HG02938 (cell line): Measurements from ENCODE around the gene AK1.

Source experiments
- ATAC-seq: cut with Tn5 transposase; IDR thresholded peaks from one replicate; pipeline ENCODE4 v1.9.1; 2021; ENCODE audit warnings: mild to moderate bottlenecking, moderate library complexity; ENCODE audit not compliant: unreplicated experiment

AK1 gene

GRCh38 chr9:127869310-127870152 is 7.9 kb downstream of the AK1 start:
- no peak for ATAC-seq

DNA sequence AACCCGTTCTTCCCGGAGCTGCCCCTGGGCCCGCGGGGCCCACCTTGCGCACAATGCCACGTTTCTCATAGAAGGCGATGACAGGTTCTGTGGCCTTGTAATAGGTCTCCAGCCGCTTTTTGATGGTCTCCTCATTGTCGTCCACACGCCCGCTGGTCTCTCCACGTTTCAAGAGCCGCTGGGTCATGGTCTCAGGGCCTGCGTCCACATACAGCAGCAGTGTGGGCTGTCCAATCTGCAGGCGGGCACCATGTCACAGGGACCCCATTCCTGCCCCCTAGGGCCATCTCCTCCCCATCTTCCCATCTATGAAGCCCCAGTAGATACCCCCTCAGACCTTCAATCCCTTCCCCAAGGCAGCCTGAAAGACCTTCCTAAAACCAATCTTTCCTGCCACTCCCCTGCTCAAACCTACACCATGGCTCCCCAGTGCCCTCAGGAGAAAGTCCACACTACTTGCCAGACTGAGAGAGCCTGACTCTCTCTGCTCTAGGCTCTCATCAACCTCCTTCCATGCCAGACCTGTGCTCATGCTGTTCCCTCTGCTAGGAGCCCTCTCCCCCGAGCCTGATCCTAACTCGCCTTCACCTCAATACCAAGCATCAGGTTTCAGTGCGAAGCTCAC is 9.1 kb downstream of the AK1 start:
- no peak for ATAC-seq

DNA sequence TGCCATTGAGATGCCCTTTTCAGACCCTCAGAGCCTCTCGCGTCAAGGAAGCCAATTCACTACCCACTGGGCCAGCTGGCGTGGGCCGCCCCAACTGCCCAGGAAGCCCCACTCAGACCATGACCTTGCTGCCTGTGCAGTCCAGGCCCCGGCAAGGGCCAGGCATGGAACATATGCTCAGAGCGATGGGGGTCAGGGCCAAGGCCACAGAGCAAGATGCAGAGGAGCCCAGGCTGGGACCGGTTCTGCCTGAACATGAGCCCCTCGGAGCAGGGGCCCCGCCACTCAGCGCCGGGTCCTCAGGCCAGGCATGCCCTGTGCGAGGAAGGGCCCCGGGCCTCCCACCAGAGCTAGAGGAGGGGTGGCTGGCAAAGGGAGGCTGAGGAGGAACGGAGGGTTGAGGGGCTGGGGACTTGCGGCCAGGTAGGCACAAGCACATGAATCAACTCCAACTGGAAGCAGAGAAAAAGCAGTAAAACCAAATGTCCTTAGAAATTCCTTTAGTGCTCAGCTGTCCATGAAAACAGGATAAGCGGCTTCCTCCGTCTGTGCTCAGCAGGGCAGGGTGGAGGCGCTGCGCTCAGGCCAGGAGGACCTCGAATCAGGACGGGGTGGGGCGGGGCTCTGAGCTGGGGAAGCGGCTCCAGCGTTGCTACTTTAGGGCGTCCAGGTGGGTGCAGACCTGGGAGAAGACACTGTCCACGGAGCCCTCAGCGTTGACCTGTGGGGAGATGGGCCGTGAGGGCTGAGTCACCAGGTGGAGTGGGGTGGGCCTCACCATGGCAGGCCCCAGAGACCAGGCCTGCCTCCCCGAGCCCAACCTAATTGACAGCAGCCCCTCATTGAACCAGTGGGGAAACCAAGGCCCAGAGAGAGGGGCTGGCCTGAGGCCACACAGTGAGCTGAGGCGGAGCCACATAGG is 9.9 kb downstream of the AK1 start:
- ATAC-seq: no peak

DNA sequence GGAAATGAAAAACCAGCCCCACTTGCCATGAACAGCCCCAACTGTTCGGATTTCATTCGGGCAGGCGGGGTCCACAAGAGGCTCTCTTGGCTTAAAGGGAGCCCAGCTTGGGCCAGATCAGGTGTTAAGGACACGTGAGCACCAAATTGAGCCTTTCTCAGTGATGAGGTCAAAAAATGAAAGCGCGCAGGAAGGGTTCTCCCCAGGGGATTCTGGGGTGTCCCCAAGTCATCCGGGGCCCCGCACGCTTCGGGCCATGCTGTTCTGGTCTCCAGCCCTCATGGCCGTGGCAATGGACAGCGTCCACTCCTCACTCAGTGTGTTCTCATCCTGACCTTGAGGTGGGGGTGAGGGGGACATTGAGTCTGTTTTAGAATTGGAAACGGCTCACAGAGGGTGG is 10.9 kb downstream of the AK1 start:
- no peak for ATAC-seq

DNA sequence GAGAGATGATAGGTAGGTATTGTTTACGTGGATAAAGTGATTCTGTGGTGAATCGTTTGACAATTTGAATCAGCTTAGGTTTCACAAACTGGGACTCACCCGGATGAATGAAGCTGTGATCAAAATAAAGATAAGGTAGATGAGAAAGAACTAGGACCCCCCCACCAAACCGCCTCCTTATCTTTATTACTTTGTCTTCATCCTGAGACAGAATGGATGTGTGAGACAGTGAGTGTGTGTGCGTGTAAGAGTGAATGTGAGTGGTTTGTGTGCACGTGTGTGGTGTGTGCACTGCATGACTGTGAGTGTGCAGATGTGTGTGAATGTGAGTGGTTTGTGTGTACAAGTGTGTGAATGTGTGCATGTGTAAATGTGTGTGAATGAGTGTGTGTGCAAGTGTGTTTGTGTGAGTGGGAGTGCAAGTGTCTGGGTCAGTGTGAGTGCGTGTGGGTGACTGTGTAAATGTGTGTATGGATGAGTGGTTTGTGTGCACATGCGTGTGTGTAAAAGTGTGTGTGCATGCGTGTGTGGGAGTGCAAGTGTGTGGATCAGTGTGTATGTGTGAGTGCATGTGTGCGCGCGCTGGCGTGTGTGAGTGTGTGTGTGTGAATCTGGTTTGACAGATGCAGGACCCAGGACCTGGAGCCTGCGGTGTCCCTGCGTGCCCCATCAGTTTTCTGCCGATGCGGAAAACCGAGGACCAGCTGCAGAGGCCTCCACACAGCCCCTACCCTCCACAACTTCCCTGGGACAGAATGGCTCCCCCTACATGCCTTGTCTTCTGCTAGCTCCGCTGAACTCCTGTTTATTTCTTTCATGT is 11.6 kb downstream of the AK1 start:
- ATAC-seq: no peak

DNA sequence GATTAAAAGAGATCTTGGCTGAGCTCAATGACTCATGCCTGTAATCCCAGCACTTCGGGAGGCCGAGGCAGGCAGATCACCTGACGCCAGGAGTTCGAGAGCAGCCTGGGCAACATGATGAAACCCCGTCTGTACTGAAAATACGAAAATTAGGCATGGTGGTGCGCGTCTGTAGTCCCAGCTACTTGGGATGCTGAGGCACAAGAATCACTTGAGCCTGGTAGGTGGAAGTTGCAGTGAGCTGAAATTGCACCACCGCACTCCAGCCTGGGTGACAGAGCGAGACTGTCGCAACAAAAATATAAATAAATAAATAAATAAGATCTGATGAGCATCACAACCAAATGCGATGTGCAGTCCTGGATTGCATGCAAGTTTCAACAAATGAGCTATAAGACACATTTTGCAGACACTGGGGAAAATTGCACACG is 14.3 kb downstream of the AK1 start:
- no peak for ATAC-seq

DNA sequence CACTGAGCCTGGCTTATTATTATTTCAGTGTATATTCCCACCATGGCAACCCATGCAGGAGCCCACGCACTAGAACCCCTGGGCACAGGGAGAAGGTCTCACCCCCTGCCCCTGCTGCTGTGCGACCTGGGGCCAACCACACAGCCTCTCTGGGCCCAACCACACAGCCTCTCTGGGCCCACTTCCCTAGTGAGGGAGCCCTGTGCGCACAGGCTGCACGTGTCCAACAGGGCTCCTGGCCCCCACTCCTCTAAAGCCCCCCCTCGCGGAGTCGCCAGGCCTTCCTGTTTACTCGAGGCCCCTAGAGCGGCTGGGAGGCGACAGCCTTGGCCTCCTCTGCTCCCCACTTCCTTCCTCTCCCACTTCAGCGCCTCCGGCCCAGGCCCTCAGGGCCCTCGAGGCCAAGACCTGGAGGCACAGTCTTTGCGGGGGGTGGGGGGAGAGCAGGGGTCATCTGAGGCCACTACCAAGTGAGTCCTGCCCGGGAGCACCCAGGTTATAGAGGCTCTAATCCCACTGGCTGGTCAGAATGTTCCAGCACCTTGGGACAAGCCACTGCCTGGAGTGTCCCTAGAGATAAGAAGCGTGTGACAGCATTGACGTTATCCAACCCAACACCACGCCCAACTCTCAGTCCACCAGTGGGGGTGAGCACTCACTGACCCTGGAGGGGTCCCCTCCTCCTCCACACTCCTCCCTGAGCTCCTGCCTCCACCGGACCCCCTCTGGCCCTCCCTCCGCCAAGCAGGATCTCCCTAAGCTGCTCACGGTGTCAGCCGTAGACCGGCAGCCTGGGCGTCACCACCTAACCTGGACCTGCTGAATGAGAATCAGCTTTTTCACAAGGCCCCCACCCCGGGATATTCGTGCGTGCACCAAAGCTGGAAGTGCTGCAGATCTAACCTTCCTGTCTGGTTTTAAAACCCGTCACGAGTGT is 15.1 kb downstream of the AK1 start:
- ATAC-seq: no peak

GRCh38 chr9:127860779-127861178 is 16.7 kb downstream of the AK1 start:
- ATAC-seq: no peak

DNA sequence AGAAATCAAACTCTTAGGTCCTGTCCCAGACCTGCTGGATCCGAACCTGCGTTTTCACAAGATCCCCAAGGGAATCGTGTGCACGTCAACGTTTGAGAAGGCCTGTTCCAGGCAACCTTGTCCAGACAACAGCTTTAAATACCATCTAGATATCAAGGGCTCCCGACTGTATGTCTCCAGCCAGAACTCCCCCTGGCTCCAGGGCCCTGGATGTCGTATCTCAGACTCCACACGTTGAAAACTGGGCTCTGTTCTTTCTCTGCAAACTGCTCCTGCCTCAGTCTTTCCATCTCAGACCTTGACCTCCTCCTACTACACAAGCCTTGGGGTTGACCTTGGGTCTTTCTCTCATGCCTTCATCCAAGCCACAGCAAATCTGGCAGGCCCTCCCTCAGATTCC is 17.2 kb downstream of the AK1 start:
- no peak for ATAC-seq

DNA sequence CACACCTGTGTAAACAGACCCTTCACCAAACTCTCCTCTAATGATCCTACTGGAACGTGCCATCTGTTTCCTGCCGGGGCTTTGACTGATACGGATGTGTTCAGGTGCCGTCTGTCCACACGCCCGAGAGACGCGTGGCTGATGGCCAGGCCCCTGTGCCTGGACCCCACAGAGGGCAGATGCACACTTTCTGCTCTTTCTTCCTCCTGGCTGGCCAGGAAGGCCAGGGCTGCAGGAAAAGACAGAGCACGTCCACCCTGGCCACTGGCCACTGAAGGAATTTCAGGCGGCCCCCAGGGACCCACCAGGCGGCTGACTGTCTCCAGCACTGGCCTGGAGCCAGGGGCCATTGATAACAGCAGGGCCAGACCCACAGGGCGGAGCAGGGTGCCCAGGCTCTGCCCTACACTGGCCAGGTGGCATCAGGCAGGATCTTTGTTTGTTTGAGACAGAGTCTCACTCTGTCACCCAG is 19.4 kb downstream of the AK1 start:
- no peak for ATAC-seq

DNA sequence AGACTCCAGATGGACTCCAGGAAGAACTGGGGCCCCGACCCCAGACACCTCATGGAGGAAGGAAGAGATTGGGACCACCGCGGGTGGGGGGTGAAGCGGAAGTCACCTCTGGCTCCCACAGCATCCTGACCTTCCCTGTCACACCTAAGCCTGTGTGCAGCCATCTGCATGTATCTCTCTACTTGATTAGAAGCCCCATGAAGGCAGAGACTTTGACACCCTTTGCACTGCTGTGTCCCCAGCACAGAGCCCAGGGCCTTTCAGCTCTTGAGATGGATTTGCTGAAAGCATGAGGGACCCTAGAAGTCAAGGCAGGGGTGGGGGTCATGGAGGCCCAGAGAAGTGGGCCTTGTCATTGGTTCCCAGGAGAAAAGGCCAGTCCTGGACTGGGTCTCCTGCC is 20.2 kb downstream of the AK1 start:
- no peak for ATAC-seq

GRCh38 chr9:127856729-127857116 is 20.8 kb downstream of the AK1 start:
- no peak for ATAC-seq

DNA sequence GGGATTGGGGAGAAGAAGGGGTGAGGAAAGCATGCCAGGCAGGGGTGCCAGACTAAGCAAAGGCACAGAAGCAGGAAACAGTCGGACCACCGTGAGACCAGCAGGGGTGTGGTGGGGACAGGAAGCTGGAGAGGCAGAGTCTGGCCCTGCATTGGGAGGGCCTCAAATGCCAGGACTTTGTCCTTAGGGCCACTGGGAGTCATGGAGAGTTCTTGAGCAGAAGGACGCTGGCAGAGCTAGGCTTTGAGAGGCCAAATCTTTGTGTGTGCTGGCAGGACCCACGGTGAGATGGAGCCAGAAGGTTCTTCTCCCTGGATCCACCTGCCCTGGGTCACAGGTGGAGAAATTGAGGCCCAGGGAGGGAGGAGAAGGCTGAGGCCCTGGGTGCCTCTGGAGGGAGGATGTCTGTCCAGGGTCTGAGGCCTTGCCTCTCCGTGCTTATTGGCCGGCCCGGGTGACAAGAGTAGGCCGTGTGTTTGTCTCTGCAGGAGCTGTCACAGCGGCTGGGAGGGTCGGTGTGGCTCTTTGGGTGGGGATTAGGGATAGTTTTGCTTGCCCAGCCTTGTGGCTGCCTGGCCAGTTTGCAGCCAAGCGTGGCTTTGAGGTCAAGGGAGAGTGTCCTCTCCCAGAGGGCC is 21.3 kb downstream of the AK1 start:
- no peak for ATAC-seq

DNA sequence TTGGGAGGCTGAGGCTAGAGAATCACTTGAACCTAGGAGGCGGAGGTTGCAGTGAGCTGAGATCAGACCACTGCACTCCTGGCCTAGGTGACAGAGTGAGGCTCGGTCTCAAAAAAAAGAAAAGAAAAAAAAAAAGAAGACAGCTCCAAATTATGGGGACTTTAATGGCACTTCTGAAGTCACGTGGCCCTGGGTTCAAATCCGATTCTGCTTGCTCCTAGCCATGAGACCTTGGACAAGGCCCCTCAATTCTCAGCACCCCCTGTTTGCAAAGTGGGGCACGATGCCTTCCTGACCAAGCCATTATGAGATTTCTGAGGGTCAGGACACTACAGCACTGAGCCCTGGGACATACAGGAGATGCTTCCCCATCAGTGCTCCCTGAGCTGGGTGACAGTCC is 22.0 kb downstream of the AK1 start:
- ATAC-seq: no peak

DNA sequence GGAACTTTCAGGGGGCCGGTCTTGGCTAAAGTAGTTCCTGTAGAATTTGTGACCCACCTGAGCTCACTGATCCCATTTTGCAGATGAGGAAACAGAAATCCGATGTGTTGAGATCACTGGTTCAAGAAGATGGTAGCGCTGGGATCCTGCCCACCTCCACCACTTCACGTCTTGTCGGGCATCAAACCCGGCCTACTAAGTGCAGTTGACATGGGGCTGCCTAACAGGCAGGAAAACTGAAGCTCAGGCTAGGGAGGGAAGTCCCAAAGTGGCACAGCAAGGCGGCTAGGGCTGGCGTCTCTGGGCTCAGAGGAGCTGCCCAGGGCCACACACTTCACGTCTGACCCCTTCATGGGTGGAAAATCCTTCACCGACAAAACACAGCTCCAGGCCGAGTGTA is 22.5 kb downstream of the AK1 start:
- ATAC-seq: no peak

- no peak for ATAC-seq
These were observed 23.2 kb downstream of the AK1 start, which contains the start of gene ENG for GRCh38 chr9:127854184-127854806. Gene ENG (minus strand): TSS chr9:127854658. CDS start chr9:127854355, 303 bp downstream.

- no peak for ATAC-seq
These were observed 23.9 kb downstream of the AK1 start for GRCh38 chr9:127853312-127854183.
